Smooth muscle cell (in vitro differentiated cells): Measurements from ENCODE around the gene SPATA33. TPM values are rescaled to one million over a fixed set of nuclear protein-coding genes. Genes with fewer than 3 reads are reported as not detected.

ENCODE experiments used
- DNase-seq: peaks from one replicate; lab custom pipeline; 2025; ENCODE audit not compliant: unreplicated experiment; lab: John Stamatoyannopoulos, UW
- H2AFZ ChIP-seq: fragments of 200-600 bp; sonication (generic); 2 replicates; pipeline ENCODE4 v1.6.0; 2016; ENCODE audit warnings: antibody characterized with exemption, low read depth, mild to moderate bottlenecking
- H3F3A ChIP-seq: fragments of 200-600 bp; sonication (generic); 2 replicates; pipeline ENCODE4 v1.6.0; 2017; ENCODE audit warnings: antibody characterized with exemption, low read depth
- H3K27ac ChIP-seq: fragments of 200-600 bp; sonication (generic); 2 replicates; pipeline ENCODE4 v1.5.1; 2016; ENCODE audit warnings: low read depth, mild to moderate bottlenecking
- H3K27me3 ChIP-seq: fragments of 200-600 bp; sonication (generic); 2 replicates; pipeline ENCODE4 v1.6.1; 2016; ENCODE audit warnings: low read depth, mild to moderate bottlenecking
- H3K36me3 ChIP-seq: fragments of 200-600 bp; sonication (generic); 2 replicates; pipeline ENCODE4 v1.5.1; 2016; ENCODE audit warnings: low read depth
- H3K4me1 ChIP-seq: fragments of 200-600 bp; sonication (generic); 2 replicates; pipeline ENCODE4 v1.5.1; 2016; ENCODE audit warnings: low read depth
- H3K4me2 ChIP-seq: fragments of 200-600 bp; sonication (generic); 2 replicates; pipeline ENCODE4 v1.6.0; 2016; ENCODE audit warnings: mild to moderate bottlenecking
- H3K4me3 ChIP-seq: fragments of 200-600 bp; sonication (generic); 2 replicates; pipeline ENCODE4 v1.5.1; 2016; ENCODE audit warnings: mild to moderate bottlenecking
- H3K79me2 ChIP-seq: fragments of 200-600 bp; sonication (generic); 2 replicates; pipeline ENCODE4 v1.6.0; 2016; ENCODE audit warnings: low read depth, mild to moderate bottlenecking
- H3K9ac ChIP-seq: fragments of 200-600 bp; sonication (generic); 2 replicates; pipeline ENCODE4 v1.6.0; 2016; ENCODE audit warnings: low read depth
- H3K9me3 ChIP-seq: fragments of 200-600 bp; sonication (generic); replicated peaks from 2 replicates; pipeline ENCODE4 v1.5.1; 2016; ENCODE audit warnings: low read depth
- H4K20me1 ChIP-seq: fragments of 200-600 bp; sonication (generic); 2 replicates; pipeline ENCODE4 v1.6.0; 2016; ENCODE audit warnings: low read depth
- WGBS: methylation state at CpG from one replicate; pipeline ENCODE4 v1.1.7; 2016; ENCODE audit warnings: low lambda C conversion rate; 5-methylcytosine and 5-hydroxymethylcytosine counted together
- polyA plus RNA-seq: library from polyadenylated mRNA; unstranded; fragments of >200 nt; fragmentation: Nextera tagmentation; extraction: Ambion mirVana; gene quantifications from 2 replicates; pipeline ENCODE4 v1.2.1, GENCODE V29; 2016
- total RNA-seq: library from RNA; depleted of rRNA; stranded (reverse); fragments of >200 nt; gene quantifications from 2 replicates; pipeline ENCODE4 v1.2.3, GENCODE V29; 2014
- TF ChIP-seq, protein P1 (sequence below): fragments of 200-600 bp; sonication (generic); IDR thresholded peaks from 2 replicates; pipeline ENCODE4 v1.5.1; 2017; ENCODE audit warnings: borderline replicate concordance, mild to moderate bottlenecking, antibody characterized with exemption; ENCODE audit not compliant: insufficient read depth, poor library complexity, severe bottlenecking

The SPATA33 gene
- total and polyA plus RNA-seq, 2 experiments from 2014 or later = 4.0 to 8.1 TPM

DNA sequence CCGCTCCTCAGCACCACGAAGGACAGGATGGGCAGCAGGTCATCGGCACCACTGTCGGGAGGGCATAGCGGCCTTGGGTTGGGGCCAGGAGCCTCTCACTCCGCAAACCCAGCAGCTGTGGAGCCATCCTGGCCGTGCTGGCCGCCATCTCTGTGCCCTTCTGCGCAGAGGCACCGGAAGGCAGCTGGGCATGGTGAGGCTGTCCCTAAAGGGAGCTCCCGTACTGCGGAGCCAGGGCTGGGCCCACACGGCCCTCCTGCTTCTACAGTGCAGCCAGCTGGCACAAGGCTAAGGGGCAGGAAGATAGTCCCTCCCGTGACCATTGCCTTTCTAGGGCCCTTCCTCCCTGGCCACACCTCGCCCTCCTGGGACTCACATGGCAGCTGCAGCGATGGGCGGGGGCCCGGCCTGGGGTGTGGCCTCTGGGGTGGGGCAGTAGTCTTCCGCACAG, 50.9 kb downstream of the SPATA33 start:
- no peaks in the 10 kb centered on the region for H3K79me2 ChIP-seq
- TF ChIP-seq, protein P1, sequence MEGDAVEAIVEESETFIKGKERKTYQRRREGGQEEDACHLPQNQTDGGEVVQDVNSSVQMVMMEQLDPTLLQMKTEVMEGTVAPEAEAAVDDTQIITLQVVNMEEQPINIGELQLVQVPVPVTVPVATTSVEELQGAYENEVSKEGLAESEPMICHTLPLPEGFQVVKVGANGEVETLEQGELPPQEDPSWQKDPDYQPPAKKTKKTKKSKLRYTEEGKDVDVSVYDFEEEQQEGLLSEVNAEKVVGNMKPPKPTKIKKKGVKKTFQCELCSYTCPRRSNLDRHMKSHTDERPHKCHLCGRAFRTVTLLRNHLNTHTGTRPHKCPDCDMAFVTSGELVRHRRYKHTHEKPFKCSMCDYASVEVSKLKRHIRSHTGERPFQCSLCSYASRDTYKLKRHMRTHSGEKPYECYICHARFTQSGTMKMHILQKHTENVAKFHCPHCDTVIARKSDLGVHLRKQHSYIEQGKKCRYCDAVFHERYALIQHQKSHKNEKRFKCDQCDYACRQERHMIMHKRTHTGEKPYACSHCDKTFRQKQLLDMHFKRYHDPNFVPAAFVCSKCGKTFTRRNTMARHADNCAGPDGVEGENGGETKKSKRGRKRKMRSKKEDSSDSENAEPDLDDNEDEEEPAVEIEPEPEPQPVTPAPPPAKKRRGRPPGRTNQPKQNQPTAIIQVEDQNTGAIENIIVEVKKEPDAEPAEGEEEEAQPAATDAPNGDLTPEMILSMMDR = no peak
- H3K27me3 ChIP-seq = no peaks in the 10 kb centered on the region
- no peaks in the 10 kb centered on the region for H3K9me3 ChIP-seq
- H3F3A ChIP-seq = no peaks in the 10 kb centered on the region
- no peaks in the 10 kb centered on the region for H4K20me1 ChIP-seq
- H3K4me1 ChIP-seq = peaks cover 9% of the 10 kb centered on the region
- no peak for DNase-seq
- H3K4me3 ChIP-seq = no peak overlapping the region
- no peak overlapping the region for H3K4me2 ChIP-seq
- H3K27ac ChIP-seq = no peak overlapping the region
- no peak overlapping the region for H2AFZ ChIP-seq
- 94% methylated on average over 17 of the region's 19 CpGs for WGBS
- no peaks in the 10 kb centered on the region for H3K36me3 ChIP-seq
- no peak overlapping the region for H3K9ac ChIP-seq

DNA sequence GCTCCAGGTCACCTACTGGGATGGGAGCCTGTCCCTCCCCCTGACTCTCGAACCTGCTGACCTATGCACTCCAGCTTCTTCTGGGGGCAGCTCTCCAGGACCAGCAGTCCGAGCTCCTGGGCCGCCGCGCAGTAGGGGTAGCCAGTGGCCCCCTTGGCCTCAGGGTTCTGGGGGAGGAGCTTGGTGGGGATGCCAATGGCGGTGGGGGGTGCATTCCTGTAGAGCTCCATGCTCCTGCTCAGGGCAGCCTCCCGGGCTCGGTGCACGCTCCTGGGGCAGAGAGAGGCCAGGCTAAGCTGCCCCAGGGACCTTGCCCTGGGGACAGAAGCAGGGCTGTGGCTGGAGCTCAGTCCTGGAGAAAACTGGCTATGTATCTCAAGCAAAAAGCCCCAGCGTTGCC, 51.5 kb downstream of the SPATA33 start:
- Histone ChIP-seq H3K9me3 (no peaks in the 10 kb centered on the region), H4K20me1 (no peaks in the 10 kb centered on the region), H3K27ac (no peak overlapping the region), H3K27me3 (no peaks in the 10 kb centered on the region), H3K79me2 (no peaks in the 10 kb centered on the region), H3K4me2 (no peak overlapping the region), H2AFZ (no peak overlapping the region), H3K36me3 (no peaks in the 10 kb centered on the region), H3K4me1 (peaks cover 9% of the 10 kb centered on the region), H3K9ac (no peak overlapping the region), H3F3A (no peaks in the 10 kb centered on the region), H3K4me3 (no peak overlapping the region)
- TF ChIP-seq, protein P1 = no peak
- no peak for DNase-seq
- WGBS = 73% methylated on average over 10 of the region's 10 CpGs

DNA sequence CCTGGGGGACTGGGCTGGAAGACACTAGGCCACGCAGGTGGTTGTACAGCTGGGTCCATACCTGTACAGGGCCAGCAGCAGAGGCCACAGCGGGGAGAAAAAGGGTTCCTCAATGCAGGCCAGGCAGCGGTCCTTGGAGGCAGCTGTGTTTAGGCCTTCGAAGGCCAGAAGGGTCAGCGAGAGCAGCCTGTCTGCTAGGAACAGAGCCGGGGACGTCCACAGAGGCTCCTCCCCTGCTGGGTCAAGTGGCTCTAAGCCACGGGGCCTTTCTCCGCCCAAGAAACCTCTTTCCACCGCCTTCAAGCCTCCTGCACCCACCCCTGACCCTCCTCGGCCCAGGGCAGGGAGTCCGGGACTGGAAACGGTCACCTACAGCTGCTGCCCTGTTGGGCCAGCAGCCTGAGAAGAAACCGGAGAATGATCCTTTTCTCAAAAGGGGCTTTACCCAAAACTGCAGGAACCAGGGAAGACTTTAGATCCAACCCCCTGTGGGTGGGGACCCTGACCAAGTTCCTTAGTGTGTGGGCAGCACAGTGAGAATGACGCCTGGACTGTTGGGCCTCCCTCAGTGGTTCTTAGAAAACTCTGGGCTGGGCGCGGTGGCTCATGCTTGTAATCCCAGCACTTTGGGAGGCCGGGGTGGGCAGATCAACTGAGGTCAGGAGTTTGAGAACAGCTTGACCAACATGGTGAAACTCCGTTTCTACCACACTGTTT, 52.2 kb downstream of the SPATA33 start:
- no peak overlapping the region for H3K9ac ChIP-seq
- H3F3A ChIP-seq = no peaks in the 10 kb centered on the region
- no peaks in the 10 kb centered on the region for H4K20me1 ChIP-seq
- DNase-seq = no peak
- H3K4me1 ChIP-seq = peaks cover 9% of the 10 kb centered on the region
- TF ChIP-seq, protein P1 = no peak
- no peaks in the 10 kb centered on the region for H3K36me3 ChIP-seq
- H3K27me3 ChIP-seq = no peaks in the 10 kb centered on the region
- H2AFZ ChIP-seq = no peak overlapping the region
- no peak overlapping the region for H3K27ac ChIP-seq
- H3K4me2 ChIP-seq = no peak overlapping the region
- no peaks in the 10 kb centered on the region for H3K79me2 ChIP-seq
- no peaks in the 10 kb centered on the region for H3K9me3 ChIP-seq
- WGBS = 88% methylated on average over 19 of the region's 19 CpGs
- no peak overlapping the region for H3K4me3 ChIP-seq
